ENCODE measurements around the gene ZNF620. TPM values are rescaled to one million over a fixed set of nuclear protein-coding genes. Genes with fewer than 3 reads are reported as not detected.

Gene ZNF620
- total RNA-seq, 1 donor from 2014 or later, result 3.6 TPM

- ChIA-PET CTCF (interaction anchor here (0.7 to 2.0 kb wide), 2 partner anchors 19 to 56 kb away, joined by 3 to 5 read pairs; partner anchors contain the start of gene ZNF620), POLR2A (interaction anchor here (0.6 to 3.3 kb wide), 10 partner anchors 9 to 675 kb away, joined by 3 to 32 read pairs (median 9); partner anchors contain the start of genes CTNNB1, RPL14, ZNF619 and ZNF620)
- Mint-ChIP-seq H3K36me3 (ENCODE audit: low read depth) (peaks cover 34% of the 10 kb centered on the region), H3K9me3 (no peaks in the 10 kb centered on the region), H3K4me3 (peak within 1 kb of the TSS; percentile 93), H3K27ac (peak within 1 kb of the TSS; percentile 91), H3K4me1 (peaks cover 18% of the 10 kb centered on the region), H3K27me3 (no peaks in the 10 kb centered on the region)
- intact Hi-C loops (cut with micrococcal nuclease), result loop anchor here (1.0 to 10.0 kb wide), 8 partner anchors 18 to 1140 kb away; partner anchors contain the start of genes EIF1B, RPL14, SLC25A38 and ZNF619
- no peak for TF ChIP-seq CTCF (IDR thresholded peaks at IDR 0.05)
- DNase-seq, result peak; percentile 88
- ATAC-seq (ENCODE audit: low read depth), result peak; percentile 99
Measured at GRCh38 chr3:40524568-40525285, 18.9 kb downstream of the ZNF620 start, which contains the start of gene ZNF621. TSS of gene ZNF621 (plus strand) at chr3:40524960. CDS start at chr3:40525841, 881 bp downstream.

GRCh38 chr3:40528426-40528825, 22.6 kb downstream of the ZNF620 start:
- Mint-ChIP-seq H3K36me3 (ENCODE audit: low read depth) (peaks cover 71% of the 10 kb centered on the region), H3K9me3 (peaks cover 3% of the 10 kb centered on the region), H3K4me1 (peaks cover 18% of the 10 kb centered on the region), H3K27ac (no peak overlapping the region), H3K27me3 (no peaks in the 10 kb centered on the region), H3K4me3 (no peak overlapping the region)
- intact Hi-C loops (cut with micrococcal nuclease), result loop anchor here (10.0 kb wide), 1 partner anchor 1144 kb away; the partner anchor contains the start of gene SLC25A38
- no peak for DNase-seq
- no peak for TF ChIP-seq CTCF (IDR thresholded peaks at IDR 0.05)
- CTCF ChIA-PET, result no interaction called here
- POLR2A ChIA-PET, result no interaction called here
- no peak for ATAC-seq (ENCODE audit: low read depth)

- CTCF ChIA-PET, result no interaction called here
- TF ChIP-seq CTCF (IDR thresholded peaks at IDR 0.05), result no peak
- Mint-ChIP-seq H3K36me3 (ENCODE audit: low read depth) (peaks cover 87% of the 10 kb centered on the region), H3K27me3 (no peaks in the 10 kb centered on the region), H3K9me3 (peaks cover 3% of the 10 kb centered on the region), H3K4me1 (no peaks in the 10 kb centered on the region), H3K27ac (no peak overlapping the region), H3K4me3 (no peak overlapping the region)
- no peak for DNase-seq
- intact Hi-C loops (cut with micrococcal nuclease), result no loop called here
- ATAC-seq (ENCODE audit: low read depth), result no peak
- POLR2A ChIA-PET, result interaction anchor here (0.7 to 0.8 kb wide), 2 partner anchors 75 to 176 kb away, joined by 3 read pairs; partner anchors contain the start of gene RPL14
Measured at GRCh38 chr3:40532252-40532651, 26.4 kb downstream of the ZNF620 start.

GRCh38 chr3:40534283-40534682, 28.4 kb downstream of the ZNF620 start:
- H3K4me3 Mint-ChIP-seq, result no peak overlapping the region
- ChIA-PET CTCF (no interaction called here), POLR2A (interaction anchor here (3.1 kb wide), 1 partner anchor 10 kb away, joined by 10 read pairs; the partner anchor contains the start of gene ZNF621)
- no peak overlapping the region for H3K27ac Mint-ChIP-seq
- H3K4me1 Mint-ChIP-seq, result no peaks in the 10 kb centered on the region
- TF ChIP-seq CTCF (IDR thresholded peaks at IDR 0.05), result no peak
- intact Hi-C loops (cut with micrococcal nuclease), result no loop called here
- H3K9me3 Mint-ChIP-seq, result peaks cover 9% of the 10 kb centered on the region
- H3K36me3 Mint-ChIP-seq (ENCODE audit: low read depth), result peaks cover 87% of the 10 kb centered on the region
- no peaks in the 10 kb centered on the region for H3K27me3 Mint-ChIP-seq
- ATAC-seq (ENCODE audit: low read depth) (no peak), DNase-seq (no peak)

- DNase-seq, result no peak
- no peak overlapping the region for H3K27ac Mint-ChIP-seq
- no peaks in the 10 kb centered on the region for H3K9me3 Mint-ChIP-seq
- H3K27me3 Mint-ChIP-seq, result no peaks in the 10 kb centered on the region
- ChIA-PET POLR2A (no interaction called here), CTCF (no interaction called here)
- H3K36me3 Mint-ChIP-seq (ENCODE audit: low read depth), result no peaks in the 10 kb centered on the region
- no peak for TF ChIP-seq CTCF (IDR thresholded peaks at IDR 0.05)
- H3K4me1 Mint-ChIP-seq, result no peaks in the 10 kb centered on the region
- no peak overlapping the region for H3K4me3 Mint-ChIP-seq
- intact Hi-C loops (cut with micrococcal nuclease), result no loop called here
- ATAC-seq (ENCODE audit: low read depth), result no peak
Measured at GRCh38 chr3:40546816-40547215, 41.0 kb downstream of the ZNF620 start.
